Lower leg skin (tissue), 3 donors: ENCODE results near the gene LY6G6D.

Source experiments
- CTCF ChIP-seq, 3 donors: fragments of 450-650 bp; IDR thresholded peaks; one replicate each; pipeline ENCODE4 v1.5.1; 2016; ENCODE audit warnings: antibody characterized with exemption in 3 of 3, mild to moderate bottlenecking in 3 of 3, moderate library complexity in 2 of 3
- POLR2A ChIP-seq, 2 donors: fragments of 450-650 bp; IDR thresholded peaks; one replicate each; pipeline ENCODE4 v1.6.1; 2016 to 2017; ENCODE audit warnings: antibody characterized with exemption in 2 of 2, mild to moderate bottlenecking in 1 of 2, moderate library complexity in 1 of 2

- TF ChIP-seq CTCF (IDR thresholded peaks at IDR 0.05) (no peak), POLR2A (IDR thresholded peaks at IDR 0.05) (no peak)
Measured at GRCh38 chr6:31692886-31693285, 22.3 kb upstream of the LY6G6D start.
